Measurements from ENCODE around the gene ADPRS. TPM values are rescaled to one million over a fixed set of nuclear protein-coding genes. Genes with fewer than 3 reads are reported as not detected.

The ADPRS gene
- total RNA-seq, 2 experiments from 2014 or later = 29.7 to 29.9 TPM

GRCh38 chr1:36128905-36129206, 40.2 kb downstream of the ADPRS start:
- POLR2A ChIA-PET = interaction anchor here (1.2 to 1.6 kb wide), 3 partner anchors 9 to 94 kb away, joined by 3 to 4 read pairs (median 3); no protein-coding TSS in a partner anchor
- peaks cover 20% of the 10 kb centered on the region for H3K27me3 Mint-ChIP-seq
- peaks cover 12% of the 10 kb centered on the region for H3K4me1 Mint-ChIP-seq
- no peak for DNase-seq
- H3K27ac Mint-ChIP-seq = no peak overlapping the region
- no peak overlapping the region for H3K4me3 Mint-ChIP-seq
- no peaks in the 10 kb centered on the region for H3K36me3 Mint-ChIP-seq (ENCODE audit: low read depth)
- H3K9me3 Mint-ChIP-seq = no peaks in the 10 kb centered on the region
- CTCF ChIA-PET = interaction anchor here (0.5 to 1.7 kb wide), 4 partner anchors 11 to 246 kb away, joined by 3 to 5 read pairs (median 3); partner anchors contain the start of gene AGO1

DNA sequence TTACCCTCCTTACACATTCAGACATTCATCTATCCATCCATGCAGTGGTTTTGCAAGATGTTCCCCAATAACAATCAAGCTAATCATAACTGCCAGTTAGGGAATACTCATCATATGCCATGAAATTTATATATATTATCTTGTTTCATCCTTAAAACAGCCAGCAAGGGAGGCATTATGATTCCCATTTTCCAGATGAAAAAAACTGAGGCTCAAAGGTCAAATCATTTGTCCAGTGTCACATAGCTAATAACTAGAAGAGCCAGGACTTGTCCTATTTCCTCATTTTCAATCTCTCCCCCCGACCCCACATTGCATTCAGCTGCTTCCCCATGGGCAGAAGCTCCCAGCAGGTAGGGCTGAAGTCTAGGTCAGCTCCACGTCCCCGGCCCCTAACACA, 43.3 kb downstream of the ADPRS start:
- no peaks in the 10 kb centered on the region for H3K9me3 Mint-ChIP-seq
- no peak for DNase-seq
- POLR2A ChIA-PET = interaction anchor here (0.6 kb wide), 1 partner anchor 13 kb away, joined by 3 read pairs; no protein-coding TSS in a partner anchor
- H3K36me3 Mint-ChIP-seq (ENCODE audit: low read depth) = peaks cover 7% of the 10 kb centered on the region
- H3K4me3 Mint-ChIP-seq = no peak overlapping the region
- H3K27ac Mint-ChIP-seq = no peak overlapping the region
- H3K4me1 Mint-ChIP-seq = peaks cover 8% of the 10 kb centered on the region
- H3K27me3 Mint-ChIP-seq = no peaks in the 10 kb centered on the region
- CTCF ChIA-PET = interaction anchor here (0.5 to 4.1 kb wide), 4 partner anchors 12 to 168 kb away, joined by 3 to 22 read pairs (median 4); partner anchors contain the start of gene TRAPPC3

DNA sequence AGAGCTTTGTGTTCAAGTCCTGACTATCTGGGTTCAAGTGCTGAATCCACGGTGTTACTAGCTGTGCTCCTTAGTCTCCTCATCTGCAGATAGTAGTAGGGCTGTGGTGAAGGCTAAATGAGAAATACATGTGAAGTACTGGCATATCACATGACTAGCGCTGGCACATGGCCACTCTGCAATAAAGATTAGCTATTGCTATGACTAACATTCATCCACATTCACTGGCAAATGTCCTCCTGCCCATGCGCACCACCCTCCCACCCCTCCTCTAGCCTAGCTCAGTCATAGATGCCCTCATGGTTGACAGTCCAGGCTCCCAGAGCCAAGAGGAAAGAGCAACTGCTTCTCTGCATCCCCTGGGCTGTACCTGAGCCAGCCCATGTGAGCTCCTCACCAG, 44.8 kb downstream of the ADPRS start:
- CTCF ChIA-PET = interaction anchor here (0.7 to 4.1 kb wide), 6 partner anchors 9 to 152 kb away, joined by 4 to 51 read pairs (median 9); partner anchors contain the start of gene TRAPPC3
- DNase-seq = no peak
- H3K4me3 Mint-ChIP-seq = no peak overlapping the region
- H3K36me3 Mint-ChIP-seq (ENCODE audit: low read depth) = peaks cover 19% of the 10 kb centered on the region
- H3K4me1 Mint-ChIP-seq = peaks cover 8% of the 10 kb centered on the region
- no peaks in the 10 kb centered on the region for H3K9me3 Mint-ChIP-seq
- POLR2A ChIA-PET = no interaction called here
- H3K27ac Mint-ChIP-seq = no peak overlapping the region
- H3K27me3 Mint-ChIP-seq = no peaks in the 10 kb centered on the region

- H3K36me3 Mint-ChIP-seq (ENCODE audit: low read depth) = peaks cover 21% of the 10 kb centered on the region
- H3K9me3 Mint-ChIP-seq = no peaks in the 10 kb centered on the region
Observed at GRCh38 chr1:36134031-36134430, 45.3 kb downstream of the ADPRS start.

GRCh38 chr1:36134505-36135329, 46.0 kb downstream of the ADPRS start:
- no peaks in the 10 kb centered on the region for H3K27me3 Mint-ChIP-seq
- no peak overlapping the region for H3K4me3 Mint-ChIP-seq
- ChIA-PET CTCF (interaction anchor here (0.5 to 4.1 kb wide), 25 partner anchors 7 to 407 kb away, joined by 3 to 51 read pairs (median 4); partner anchors contain the start of genes THRAP3 and TRAPPC3), POLR2A (interaction anchor here (0.8 to 1.5 kb wide), 5 partner anchors 16 to 365 kb away, joined by 3 to 6 read pairs (median 3); partner anchors contain the start of gene CLSPN)
- H3K36me3 Mint-ChIP-seq (ENCODE audit: low read depth) = peaks cover 26% of the 10 kb centered on the region
- peaks cover 8% of the 10 kb centered on the region for H3K4me1 Mint-ChIP-seq
- H3K9me3 Mint-ChIP-seq = no peaks in the 10 kb centered on the region
- no peak overlapping the region for H3K27ac Mint-ChIP-seq
- DNase-seq = peak; percentile 41

More at GRCh38 chr1:36134031-36134430, 45.3 kb downstream of the ADPRS start:
- ChIA-PET POLR2A (interaction anchor here (1.3 kb wide), 1 partner anchor 15 kb away, joined by 6 read pairs; no protein-coding TSS in a partner anchor), CTCF (interaction anchor here (0.6 to 4.1 kb wide), 12 partner anchors 8 to 406 kb away, joined by 3 to 51 read pairs (median 8); partner anchors contain the start of gene TRAPPC3)
- H3K4me1 Mint-ChIP-seq = peaks cover 8% of the 10 kb centered on the region
- no peaks in the 10 kb centered on the region for H3K27me3 Mint-ChIP-seq
- no peak overlapping the region for H3K27ac Mint-ChIP-seq
- DNase-seq = no peak
- no peak overlapping the region for H3K4me3 Mint-ChIP-seq

DNA sequence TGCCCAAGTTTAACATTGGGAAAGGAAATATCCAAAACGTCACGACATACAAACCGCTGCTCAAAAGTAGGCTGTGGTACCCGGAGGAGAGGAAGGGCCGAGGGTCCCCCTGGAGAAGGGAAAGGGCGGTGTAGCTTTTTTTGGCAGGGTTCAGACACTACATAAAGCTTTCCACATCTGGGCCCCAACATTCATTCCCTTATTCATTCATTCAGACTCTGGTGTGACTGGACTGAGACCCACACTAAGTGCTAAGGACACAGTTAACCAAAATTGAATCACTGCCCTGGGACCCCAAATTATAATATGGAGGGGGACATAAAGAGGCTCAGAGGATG, 46.6 kb downstream of the ADPRS start:
- Mint-ChIP-seq H3K9me3 (no peaks in the 10 kb centered on the region), H3K27ac (no peak overlapping the region)
- POLR2A ChIA-PET = interaction anchor here (0.8 to 1.5 kb wide), 5 partner anchors 16 to 366 kb away, joined by 3 to 6 read pairs (median 3); partner anchors contain the start of gene CLSPN

DNA sequence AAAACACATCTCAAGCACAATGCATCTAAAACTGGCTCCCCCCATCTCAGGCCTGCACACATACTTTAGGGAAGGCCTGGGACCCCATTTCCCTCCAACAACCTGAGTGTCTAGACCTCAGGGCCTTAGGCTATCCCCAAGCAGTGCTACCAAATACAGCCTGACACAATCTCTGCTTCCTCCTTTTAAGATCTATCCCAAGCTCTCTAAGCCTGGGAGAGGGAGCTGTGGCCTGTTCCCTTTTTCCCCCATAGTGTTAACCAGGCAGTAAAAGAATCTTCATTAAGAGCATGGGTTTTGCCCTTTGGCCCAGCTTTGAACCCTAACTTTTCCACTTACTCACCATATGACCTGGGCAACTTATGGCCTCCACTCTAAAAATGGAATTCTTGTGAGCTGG, 47.1 kb downstream of the ADPRS start:
- Mint-ChIP-seq H3K9me3 (no peaks in the 10 kb centered on the region), H3K27me3 (no peaks in the 10 kb centered on the region), H3K4me1 (peaks cover 17% of the 10 kb centered on the region), H3K4me3 (no peak overlapping the region), H3K27ac (no peak overlapping the region), H3K36me3 (ENCODE audit: low read depth) (peaks cover 32% of the 10 kb centered on the region)
- POLR2A ChIA-PET = interaction anchor here (1.4 to 1.5 kb wide), 2 partner anchors 25 to 40 kb away, joined by 3 to 5 read pairs; no protein-coding TSS in a partner anchor
- CTCF ChIA-PET = interaction anchor here (0.6 to 4.1 kb wide), 12 partner anchors 9 to 168 kb away, joined by 3 to 51 read pairs (median 7); partner anchors contain the start of genes THRAP3 and TRAPPC3
- no peak for DNase-seq

More for the DNA sequence above, 46.6 kb downstream of the ADPRS start:
- CTCF ChIA-PET = interaction anchor here (0.5 to 4.1 kb wide), 23 partner anchors 10 to 324 kb away, joined by 3 to 51 read pairs (median 4); partner anchors contain the start of genes THRAP3 and TRAPPC3
- Mint-ChIP-seq H3K27me3 (no peaks in the 10 kb centered on the region), H3K36me3 (ENCODE audit: low read depth) (peaks cover 32% of the 10 kb centered on the region), H3K4me3 (no peak overlapping the region), H3K4me1 (peaks cover 13% of the 10 kb centered on the region)
- no peak for DNase-seq

DNA sequence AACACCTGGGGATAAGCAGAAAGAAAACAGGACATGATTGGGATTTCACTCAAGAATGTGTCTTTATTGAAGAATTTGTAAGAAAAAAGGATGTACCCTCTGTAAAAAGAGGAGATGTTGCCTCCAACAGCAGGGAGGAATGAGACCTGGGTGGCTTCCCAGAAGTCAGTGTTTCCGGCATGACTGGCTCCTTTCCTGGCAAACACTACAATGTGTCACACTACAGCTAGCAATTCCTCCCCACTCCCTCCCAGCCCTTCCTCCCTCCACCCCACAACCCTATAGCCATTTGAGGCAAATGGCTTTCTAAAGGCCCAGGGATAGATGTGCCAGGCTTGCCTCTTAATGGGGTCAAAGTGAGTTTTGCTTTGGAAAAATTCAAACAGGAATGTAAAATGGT, 47.8 kb downstream of the ADPRS start:
- ChIA-PET POLR2A (no interaction called here), CTCF (interaction anchor here (0.6 kb wide), 1 partner anchor 10 kb away, joined by 3 read pairs; no protein-coding TSS in a partner anchor)
- peaks cover 32% of the 10 kb centered on the region for H3K36me3 Mint-ChIP-seq (ENCODE audit: low read depth)
- peaks cover 24% of the 10 kb centered on the region for H3K4me1 Mint-ChIP-seq
- no peak overlapping the region for H3K27ac Mint-ChIP-seq
- DNase-seq = no peak
- no peaks in the 10 kb centered on the region for H3K27me3 Mint-ChIP-seq
- H3K4me3 Mint-ChIP-seq = no peak overlapping the region
- H3K9me3 Mint-ChIP-seq = no peaks in the 10 kb centered on the region

- POLR2A ChIA-PET = no interaction called here
- H3K4me3 Mint-ChIP-seq = no peak overlapping the region
- no peak for DNase-seq
- H3K4me1 Mint-ChIP-seq = peaks cover 30% of the 10 kb centered on the region
- H3K27ac Mint-ChIP-seq = no peak overlapping the region
- H3K9me3 Mint-ChIP-seq = no peaks in the 10 kb centered on the region
- CTCF ChIA-PET = interaction anchor here (0.6 kb wide), 1 partner anchor 9 kb away, joined by 3 read pairs; no protein-coding TSS in a partner anchor
- H3K27me3 Mint-ChIP-seq = no peaks in the 10 kb centered on the region
- H3K36me3 Mint-ChIP-seq (ENCODE audit: low read depth) = peaks cover 35% of the 10 kb centered on the region
Observed at GRCh38 chr1:36137226-36137625, 48.5 kb downstream of the ADPRS start.

- no peaks in the 10 kb centered on the region for H3K27me3 Mint-ChIP-seq
- peaks cover 31% of the 10 kb centered on the region for H3K4me1 Mint-ChIP-seq
- ChIA-PET CTCF (no interaction called here), POLR2A (interaction anchor here (0.9 kb wide), 1 partner anchor 23 kb away, joined by 3 read pairs; no protein-coding TSS in a partner anchor)
- no peak overlapping the region for H3K4me3 Mint-ChIP-seq
- no peak overlapping the region for H3K27ac Mint-ChIP-seq
- H3K9me3 Mint-ChIP-seq = no peaks in the 10 kb centered on the region
- DNase-seq = no peak
- H3K36me3 Mint-ChIP-seq (ENCODE audit: low read depth) = peaks cover 37% of the 10 kb centered on the region
Observed at GRCh38 chr1:36137776-36138175, 49.1 kb downstream of the ADPRS start.

GRCh38 chr1:36139521-36139920, 50.8 kb downstream of the ADPRS start:
- H3K27ac Mint-ChIP-seq = no peak overlapping the region
- peaks cover 44% of the 10 kb centered on the region for H3K4me1 Mint-ChIP-seq

GRCh38 chr1:36142121-36142520, 53.4 kb downstream of the ADPRS start:
- ChIA-PET CTCF (interaction anchor here (1.0 to 2.8 kb wide), 4 partner anchors 8 to 144 kb away, joined by 3 to 6 read pairs (median 4); no protein-coding TSS in a partner anchor), POLR2A (interaction anchor here (1.5 kb wide), 1 partner anchor 13 kb away, joined by 3 read pairs; no protein-coding TSS in a partner anchor)
- Mint-ChIP-seq H3K27me3 (no peaks in the 10 kb centered on the region), H3K4me1 (peaks cover 43% of the 10 kb centered on the region), H3K27ac (no peak overlapping the region), H3K4me3 (no peak overlapping the region), H3K36me3 (ENCODE audit: low read depth) (peaks cover 45% of the 10 kb centered on the region), H3K9me3 (no peaks in the 10 kb centered on the region)
- no peak for DNase-seq

More at GRCh38 chr1:36139521-36139920, 50.8 kb downstream of the ADPRS start:
- no peak for DNase-seq
- Mint-ChIP-seq H3K36me3 (ENCODE audit: low read depth) (peaks cover 46% of the 10 kb centered on the region), H3K27me3 (no peaks in the 10 kb centered on the region), H3K4me3 (no peak overlapping the region), H3K9me3 (no peaks in the 10 kb centered on the region)
- ChIA-PET CTCF (interaction anchor here (0.6 to 1.4 kb wide), 3 partner anchors 146 to 1711 kb away, joined by 4 to 6 read pairs (median 4); no protein-coding TSS in a partner anchor), POLR2A (interaction anchor here (2.3 kb wide), 1 partner anchor 10 kb away, joined by 10 read pairs; the partner anchor contains the start of gene TRAPPC3)

Measured in activated CD4-positive, alpha-beta memory T cell treated with anti-CD3 and anti-CD28 coated beads, Interleukin-2, amount 10 ng/mL, durations not matched to agents 7 days and 5 days (primary cell).